Measurements from ENCODE around the gene MUC2.

MUC2 gene

DNA sequence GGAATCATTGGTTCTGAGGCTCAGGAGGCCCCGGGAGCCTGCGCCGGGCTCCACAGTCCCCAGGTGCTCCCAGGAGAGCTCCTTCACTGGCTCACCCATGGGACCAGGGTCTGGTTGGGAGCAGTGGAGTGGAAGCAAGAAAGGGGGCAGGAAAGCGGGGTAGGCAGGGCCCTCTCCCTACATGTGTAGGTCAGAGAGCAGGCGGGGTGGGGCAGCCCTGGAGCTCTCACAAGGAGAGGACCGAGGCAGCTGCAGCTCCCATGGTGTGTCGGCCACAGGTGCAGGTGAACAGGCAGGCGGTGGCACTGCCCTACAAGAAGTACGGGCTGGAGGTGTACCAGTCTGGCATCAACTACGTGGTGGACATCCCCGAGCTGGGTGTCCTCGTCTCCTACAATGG lies 28.3 kb downstream of the MUC2 start:
- TF ChIP-seq, protein P1, sequence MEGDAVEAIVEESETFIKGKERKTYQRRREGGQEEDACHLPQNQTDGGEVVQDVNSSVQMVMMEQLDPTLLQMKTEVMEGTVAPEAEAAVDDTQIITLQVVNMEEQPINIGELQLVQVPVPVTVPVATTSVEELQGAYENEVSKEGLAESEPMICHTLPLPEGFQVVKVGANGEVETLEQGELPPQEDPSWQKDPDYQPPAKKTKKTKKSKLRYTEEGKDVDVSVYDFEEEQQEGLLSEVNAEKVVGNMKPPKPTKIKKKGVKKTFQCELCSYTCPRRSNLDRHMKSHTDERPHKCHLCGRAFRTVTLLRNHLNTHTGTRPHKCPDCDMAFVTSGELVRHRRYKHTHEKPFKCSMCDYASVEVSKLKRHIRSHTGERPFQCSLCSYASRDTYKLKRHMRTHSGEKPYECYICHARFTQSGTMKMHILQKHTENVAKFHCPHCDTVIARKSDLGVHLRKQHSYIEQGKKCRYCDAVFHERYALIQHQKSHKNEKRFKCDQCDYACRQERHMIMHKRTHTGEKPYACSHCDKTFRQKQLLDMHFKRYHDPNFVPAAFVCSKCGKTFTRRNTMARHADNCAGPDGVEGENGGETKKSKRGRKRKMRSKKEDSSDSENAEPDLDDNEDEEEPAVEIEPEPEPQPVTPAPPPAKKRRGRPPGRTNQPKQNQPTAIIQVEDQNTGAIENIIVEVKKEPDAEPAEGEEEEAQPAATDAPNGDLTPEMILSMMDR (IDR thresholded peaks at IDR 0.05; ENCODE audit: low read depth, low read length), result no peak
- no peak for DNase-seq (ENCODE audit: low read depth in 2 of 2)
- H3K4me3 ChIP-seq (replicated peaks in 1 of 2; ENCODE audit: low read depth in 2 of 2, low read length in 2 of 2), result no peak overlapping the region

DNA sequence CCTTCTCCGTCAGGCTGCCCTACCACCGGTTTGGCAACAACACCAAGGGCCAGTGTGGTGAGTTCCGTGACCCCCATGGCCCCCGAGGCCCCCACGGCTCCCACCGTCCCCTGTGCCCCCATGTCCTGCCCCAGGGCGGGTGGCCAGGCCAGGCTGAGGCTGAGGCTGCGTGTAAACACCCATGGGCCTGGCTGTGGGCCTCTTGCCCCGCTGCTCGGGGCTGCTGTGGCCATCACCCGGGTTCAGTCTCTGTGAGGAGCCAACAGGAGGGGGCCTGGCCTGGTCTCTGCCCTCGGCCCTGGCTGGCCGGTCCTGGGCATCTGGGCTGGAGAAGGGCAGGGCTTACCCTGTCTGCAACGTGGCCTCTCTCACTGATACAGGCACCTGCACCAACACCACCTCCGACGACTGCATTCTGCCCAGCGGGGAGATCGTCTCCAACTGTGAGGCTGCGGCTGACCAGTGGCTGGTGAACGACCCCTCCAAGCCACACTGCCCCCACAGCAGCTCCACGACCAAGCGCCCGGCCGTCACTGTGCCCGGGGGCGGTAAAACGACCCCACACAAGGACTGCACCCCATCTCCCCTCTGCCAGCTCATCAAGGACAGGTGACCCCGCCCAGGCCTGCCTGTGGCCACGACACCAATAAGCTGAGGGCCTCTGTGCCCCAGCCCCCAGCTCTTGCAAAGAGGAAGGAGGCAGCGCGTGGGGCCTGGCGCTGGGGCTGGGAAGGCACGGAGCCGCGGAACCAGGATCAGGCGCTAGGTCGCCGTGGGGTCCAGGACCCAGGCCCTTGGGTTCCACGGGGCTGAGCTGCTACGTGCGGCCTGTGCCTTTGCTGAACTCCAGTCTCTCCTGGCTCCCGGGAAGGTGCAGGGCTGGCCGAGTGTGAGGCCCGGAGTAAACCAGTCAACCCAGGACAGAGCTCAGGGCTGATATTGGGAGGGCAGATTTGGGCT lies 29.0 kb downstream of the MUC2 start:
- no peak for DNase-seq (ENCODE audit: low read depth in 2 of 2)
- TF ChIP-seq, protein P1 (IDR thresholded peaks at IDR 0.05; ENCODE audit: low read depth, low read length), result no peak

DNA sequence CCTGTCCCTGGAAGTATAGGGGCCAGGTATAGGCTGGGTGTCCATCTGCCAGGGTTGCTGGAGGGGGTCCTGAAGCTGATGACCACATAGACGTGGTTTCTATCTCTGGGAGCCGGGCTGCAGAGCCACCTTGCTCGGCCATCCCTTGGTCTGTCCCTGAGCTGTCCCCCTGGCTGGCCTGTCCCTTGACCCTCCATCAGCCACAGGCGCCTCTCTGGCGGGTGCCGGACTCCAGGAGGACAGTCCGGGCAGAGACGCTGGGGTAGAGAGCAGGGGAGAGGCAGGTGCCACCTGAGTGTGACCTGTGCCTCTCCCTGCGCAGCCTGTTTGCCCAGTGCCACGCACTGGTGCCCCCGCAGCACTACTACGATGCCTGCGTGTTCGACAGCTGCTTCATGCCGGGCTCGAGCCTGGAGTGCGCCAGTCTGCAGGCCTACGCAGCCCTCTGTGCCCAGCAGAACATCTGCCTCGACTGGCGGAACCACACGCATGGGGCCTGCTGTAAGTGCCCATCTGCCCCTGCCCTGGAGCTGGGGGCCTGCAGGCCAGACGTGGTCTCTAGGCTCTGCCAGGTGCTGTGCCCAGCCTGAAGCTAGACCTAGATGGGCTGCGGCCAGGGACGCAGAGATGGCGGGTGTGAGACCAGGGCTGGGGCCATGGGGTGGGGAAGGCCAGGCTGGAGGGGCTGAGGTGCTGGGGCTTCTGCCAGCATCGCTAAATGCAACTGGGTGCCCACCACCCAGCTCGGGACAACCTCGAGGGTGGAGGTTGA lies 29.9 kb downstream of the MUC2 start:
- no peak for DNase-seq (ENCODE audit: low read depth in 2 of 2)
- TF ChIP-seq, protein P1 (IDR thresholded peaks at IDR 0.05; ENCODE audit: low read depth, low read length), result no peak
- H3K4me3 ChIP-seq (replicated peaks in 1 of 2; ENCODE audit: low read depth in 2 of 2, low read length in 2 of 2), result no peak overlapping the region

More for the DNA sequence above, 29.0 kb downstream of the MUC2 start:
- H3K4me3 ChIP-seq (replicated peaks in 1 of 2; ENCODE audit: low read depth in 2 of 2, low read length in 2 of 2), result no peak overlapping the region

DNA sequence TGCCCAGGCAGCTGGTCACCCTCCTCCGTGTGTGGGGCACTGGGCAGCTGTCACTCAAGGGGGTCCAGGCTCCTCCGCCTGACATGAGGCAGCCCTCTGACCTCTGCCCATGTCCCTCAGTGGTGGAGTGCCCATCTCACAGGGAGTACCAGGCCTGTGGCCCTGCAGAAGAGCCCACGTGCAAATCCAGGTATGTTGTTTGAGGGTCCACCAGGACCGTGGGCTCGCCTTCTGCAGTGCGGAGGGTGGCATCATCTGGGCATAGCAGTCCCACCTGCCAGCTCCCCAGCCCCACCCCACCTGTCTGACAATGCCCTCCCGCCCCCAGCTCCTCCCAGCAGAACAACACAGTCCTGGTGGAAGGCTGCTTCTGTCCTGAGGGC lies 30.5 kb downstream of the MUC2 start:
- TF ChIP-seq, protein P1 (IDR thresholded peaks at IDR 0.05; ENCODE audit: low read depth, low read length), result no peak
- no peak for DNase-seq (ENCODE audit: low read depth in 2 of 2)

DNA sequence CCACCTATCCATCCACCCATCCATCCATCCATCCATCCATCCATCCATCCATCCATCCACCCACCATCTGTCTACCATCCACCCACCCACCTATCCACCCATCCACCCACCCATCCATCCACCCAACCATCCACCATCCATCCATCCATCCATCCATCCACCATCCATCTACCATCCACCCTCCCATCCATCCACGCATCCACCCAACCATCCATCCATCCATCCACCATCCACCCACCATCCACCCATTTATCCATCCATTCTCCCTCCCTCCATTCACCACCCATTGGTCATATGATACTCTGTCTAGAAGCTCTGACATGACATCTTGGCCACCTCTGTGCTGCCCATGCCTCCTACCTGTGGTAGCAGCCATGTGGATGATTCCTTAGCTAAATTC lies 31.7 kb downstream of the MUC2 start:
- TF ChIP-seq, protein P1 (IDR thresholded peaks at IDR 0.05; ENCODE audit: low read depth, low read length), result no peak
- H3K4me3 ChIP-seq (replicated peaks in 1 of 2; ENCODE audit: low read depth in 2 of 2, low read length in 2 of 2), result no peak overlapping the region
- DNase-seq (ENCODE audit: low read depth in 2 of 2), result no peak

More for the DNA sequence above, 30.5 kb downstream of the MUC2 start:
- H3K4me3 ChIP-seq (replicated peaks in 1 of 2; ENCODE audit: low read depth in 2 of 2, low read length in 2 of 2), result no peak overlapping the region

DNA sequence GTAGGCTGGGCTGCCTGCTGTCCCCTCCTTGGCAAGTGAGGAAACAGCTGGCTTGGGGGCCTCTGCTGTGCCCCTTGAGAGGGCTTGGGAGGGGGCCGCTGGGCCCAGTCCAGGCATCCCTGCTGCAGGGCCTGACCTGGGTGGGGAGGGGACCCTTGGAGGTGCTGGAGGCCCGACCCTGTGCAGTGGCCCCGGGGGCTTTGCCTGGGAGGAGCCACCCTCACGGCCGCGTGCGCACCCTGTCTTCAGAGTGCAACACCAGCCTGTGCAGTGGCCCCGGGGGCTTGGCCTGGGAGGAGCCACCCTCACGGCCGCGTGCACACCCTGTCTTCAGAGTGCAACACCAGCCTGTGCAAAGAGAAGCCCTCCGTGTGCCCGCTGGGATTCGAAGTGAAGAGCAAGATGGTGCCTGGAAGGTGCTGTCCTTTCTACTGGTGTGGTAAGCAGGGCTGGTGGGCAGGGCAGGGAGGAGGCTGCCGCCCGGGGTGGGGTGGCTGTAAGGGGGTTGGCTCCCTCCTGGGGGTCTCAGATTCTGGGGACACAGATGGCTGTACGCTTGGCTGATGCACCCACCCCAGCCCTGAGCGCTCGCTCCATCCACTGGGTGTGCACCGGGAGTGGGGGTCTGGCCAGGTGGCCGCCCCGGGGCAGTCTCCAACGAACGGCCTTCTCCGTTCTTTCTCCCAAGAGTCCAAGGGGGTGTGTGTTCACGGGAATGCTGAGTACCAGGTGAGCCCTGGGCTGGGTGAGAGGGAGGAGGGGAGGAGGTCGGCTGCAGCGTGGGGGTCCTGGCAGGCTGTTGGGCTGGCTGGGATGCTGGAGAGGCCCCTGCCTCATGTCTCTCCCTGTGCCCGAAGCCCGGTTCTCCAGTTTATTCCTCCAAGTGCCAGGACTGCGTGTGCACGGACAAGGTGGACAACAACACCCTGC lies 32.9 kb downstream of the MUC2 start:
- DNase-seq (ENCODE audit: low read depth in 2 of 2), result no peak
- TF ChIP-seq, protein P1 (IDR thresholded peaks at IDR 0.05; ENCODE audit: low read depth, low read length), result no peak
- no peak overlapping the region for H3K4me3 ChIP-seq (replicated peaks in 1 of 2; ENCODE audit: low read depth in 2 of 2, low read length in 2 of 2)

Measured in cardiac fibroblast (primary cell).